ENCODE data around the gene MED13.
"Not testable (repeated sequence)": the region's sequence is repeated elsewhere in the genome, so short reads cannot be mapped to it uniquely, and the experiment has no call there.

MED13 gene

GRCh38 chr17:62058611-62059010 is 6.5 kb downstream of the MED13 start:
- no peak for DNase-seq (ENCODE audit: low read depth in 2 of 2)

DNA sequence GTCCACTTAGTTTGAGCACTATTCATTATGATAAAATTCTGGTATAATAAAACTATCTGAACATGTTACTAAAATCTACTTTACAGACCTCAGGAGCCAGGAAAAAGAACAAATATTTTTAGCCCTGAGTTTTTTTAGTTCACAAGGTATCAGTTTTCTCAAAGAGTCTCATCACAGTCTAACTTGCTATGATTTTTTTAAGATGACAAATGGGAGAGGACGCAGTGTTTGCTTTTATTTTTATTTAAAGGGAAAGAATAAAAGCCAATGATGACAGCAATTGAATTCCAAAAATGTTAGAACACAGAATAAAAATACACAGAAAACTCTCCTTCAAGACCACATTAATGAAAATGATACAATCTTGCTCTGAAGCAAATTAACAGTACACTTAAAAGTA is 7.4 kb downstream of the MED13 start:
- no peak for DNase-seq (ENCODE audit: low read depth in 2 of 2)

DNA sequence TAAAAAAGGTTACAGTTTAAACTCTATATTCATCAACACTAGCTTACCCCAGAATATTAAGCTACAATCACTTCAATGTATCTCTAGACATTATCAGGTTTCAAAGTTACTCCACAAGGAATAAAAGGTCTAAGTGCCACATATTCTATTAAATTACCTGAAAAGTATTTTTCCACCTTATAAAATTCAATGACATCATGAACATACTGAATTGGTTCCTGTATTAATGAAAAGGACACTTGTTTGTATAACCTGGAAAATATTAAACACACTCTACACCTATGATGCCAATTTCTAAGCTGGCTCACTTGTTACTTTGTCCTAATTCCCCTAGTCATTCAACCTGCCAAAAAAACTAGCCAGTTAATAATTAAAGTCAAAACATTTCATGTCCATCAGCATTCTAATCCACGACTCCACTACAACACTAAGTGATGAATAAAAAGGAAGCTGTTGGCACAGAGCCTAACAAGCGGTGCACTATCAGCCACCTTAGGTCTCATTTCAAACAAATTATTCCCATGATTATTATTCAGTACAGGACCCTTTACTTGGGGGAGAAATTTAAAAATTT is 12.2 kb downstream of the MED13 start:
- no peak for DNase-seq (ENCODE audit: low read depth in 2 of 2)

GRCh38 chr17:62051053-62051452 is 14.0 kb downstream of the MED13 start:
- DNase-seq (ENCODE audit: low read depth in 2 of 2): no peak

- no peak for DNase-seq (ENCODE audit: low read depth in 2 of 2)
Measured at GRCh38 chr17:62049299-62049698, 15.8 kb downstream of the MED13 start.

GRCh38 chr17:62048262-62048661 is 16.8 kb downstream of the MED13 start:
- no peak for DNase-seq (ENCODE audit: low read depth in 2 of 2)

- DNase-seq (ENCODE audit: low read depth in 2 of 2): no peak
Measured at GRCh38 chr17:62045517-62045916, 19.6 kb downstream of the MED13 start.

DNA sequence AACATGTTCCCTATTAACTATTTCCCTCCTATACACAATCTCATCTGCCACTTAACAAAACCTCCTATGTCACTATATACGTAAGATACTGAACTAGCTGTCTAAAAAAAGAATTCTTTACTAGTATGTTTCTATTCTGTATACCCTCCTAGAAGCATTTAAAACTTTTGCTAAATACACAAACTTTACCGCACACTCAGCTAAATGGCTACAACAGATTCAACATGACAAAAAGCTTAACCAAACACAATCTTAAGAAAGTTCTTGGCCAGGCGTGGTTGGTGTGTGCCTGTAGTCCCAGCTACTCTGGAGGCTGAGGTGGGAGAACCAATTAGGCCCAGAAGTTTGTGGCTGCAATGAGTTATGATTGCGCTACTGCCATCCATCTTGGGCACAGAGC is 20.0 kb downstream of the MED13 start:
- DNase-seq (ENCODE audit: low read depth in 2 of 2): no peak

DNA sequence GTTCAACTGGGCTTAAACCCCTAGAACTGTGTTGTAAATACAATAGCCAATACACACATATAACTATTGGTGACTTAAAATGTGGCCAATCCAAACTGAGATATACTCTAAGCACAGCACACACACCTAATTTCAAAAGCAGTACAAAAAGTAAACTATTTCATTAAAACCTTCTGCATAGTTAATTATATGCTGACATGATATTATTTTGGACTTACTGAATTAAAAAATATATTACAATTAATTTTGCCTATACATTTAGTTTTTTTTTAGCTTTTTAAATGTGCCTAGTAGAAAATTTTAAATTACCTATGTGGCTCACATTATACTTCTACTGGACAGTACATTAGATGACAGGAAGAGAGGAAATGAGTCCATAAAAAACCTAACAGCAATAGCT is 21.5 kb downstream of the MED13 start:
- no peak for DNase-seq (ENCODE audit: low read depth in 2 of 2)

- DNase-seq (ENCODE audit: low read depth in 2 of 2): no peak
Measured at GRCh38 chr17:62043140-62043539, 21.9 kb downstream of the MED13 start.

DNA sequence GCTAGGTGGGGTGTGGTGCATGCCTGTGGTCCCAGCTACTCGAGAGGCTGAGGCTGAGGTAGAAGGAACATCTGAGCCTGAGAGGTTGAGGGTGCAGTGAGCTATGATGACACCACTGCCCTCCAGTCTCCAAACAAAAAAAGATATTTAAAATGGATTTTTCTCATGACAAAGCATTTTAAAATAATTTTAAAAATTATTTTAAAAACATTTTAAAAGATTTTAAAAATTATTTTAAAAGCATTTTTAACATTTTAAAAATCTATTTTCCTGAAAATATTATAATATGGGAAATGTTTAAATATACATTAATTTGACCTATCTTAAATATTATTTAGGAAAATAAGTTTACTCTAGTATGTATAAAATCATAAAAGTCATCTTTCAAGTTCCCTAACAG is 26.8 kb downstream of the MED13 start:
- no peak for DNase-seq (ENCODE audit: low read depth in 2 of 2)

DNA sequence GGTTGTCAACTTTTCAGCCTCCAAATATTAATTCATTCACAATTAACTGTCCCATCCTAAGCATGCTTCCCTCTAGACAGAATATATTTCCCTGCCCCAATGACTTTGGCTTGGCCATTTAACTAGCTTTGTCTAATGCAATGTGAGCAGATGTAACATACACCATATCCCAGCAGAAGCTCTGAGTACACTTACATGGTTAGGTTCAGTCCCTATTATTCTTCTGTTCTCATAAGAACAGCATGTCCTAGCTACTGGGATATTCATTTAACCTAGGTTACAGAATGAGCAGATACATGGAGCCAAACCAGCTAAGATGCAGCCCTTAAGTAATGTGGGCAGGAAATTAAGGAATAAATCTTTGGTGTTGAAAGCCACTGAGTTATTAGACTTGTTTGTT is 31.8 kb downstream of the MED13 start:
- no peak for DNase-seq (ENCODE audit: low read depth in 2 of 2)

GRCh38 chr17:62032480-62032879 is 32.6 kb downstream of the MED13 start:
- DNase-seq (ENCODE audit: low read depth in 2 of 2): no peak

- no peak for DNase-seq (ENCODE audit: low read depth in 2 of 2)
Measured at GRCh38 chr17:62030264-62030663, 34.8 kb downstream of the MED13 start.

- no peak for DNase-seq (ENCODE audit: low read depth in 2 of 2)
Measured at GRCh38 chr17:62024866-62025265, 40.2 kb downstream of the MED13 start.

DNA sequence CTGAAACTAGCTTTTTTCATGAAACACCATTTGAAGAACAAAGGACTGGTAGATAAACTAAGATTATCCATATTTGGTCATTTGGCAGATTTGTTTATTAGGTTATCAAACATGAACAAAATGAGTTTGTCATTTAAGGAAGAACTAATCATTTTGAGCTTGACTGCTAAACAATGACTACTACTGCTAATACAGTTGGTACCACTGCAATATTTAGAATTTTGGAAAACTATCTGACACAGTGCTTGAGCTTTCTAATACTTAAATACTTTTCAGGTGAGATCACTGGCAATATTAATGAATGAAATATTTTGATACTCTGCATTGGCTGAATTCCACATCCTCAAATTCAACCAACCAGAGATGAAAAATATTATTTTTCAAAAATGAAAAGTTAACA is 47.2 kb downstream of the MED13 start:
- no peak for DNase-seq (ENCODE audit: low read depth in 2 of 2)

DNA sequence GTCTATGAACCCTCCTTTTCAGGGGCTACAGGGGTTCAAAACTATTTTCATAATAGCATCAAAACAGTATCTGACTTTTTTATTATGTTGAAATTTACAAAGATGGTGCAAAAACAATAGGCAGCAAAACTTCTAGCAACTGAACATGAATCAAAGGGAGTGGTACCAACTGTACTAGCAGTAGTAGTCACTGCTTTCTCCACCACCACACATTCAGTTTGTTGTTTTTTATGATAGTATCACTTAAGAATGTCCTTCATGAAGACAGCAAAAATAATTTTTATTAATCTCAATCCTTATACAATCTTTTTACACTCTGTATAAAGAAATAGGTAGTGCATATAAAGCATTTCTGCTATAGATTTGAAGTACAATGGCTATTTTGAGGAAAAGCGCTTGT is 47.6 kb downstream of the MED13 start:
- DNase-seq (ENCODE audit: low read depth in 2 of 2): no peak

GRCh38 chr17:62014526-62014925 is 50.6 kb downstream of the MED13 start:
- DNase-seq (ENCODE audit: low read depth in 2 of 2): no peak

- no peak for DNase-seq (ENCODE audit: low read depth in 2 of 2)
Measured at GRCh38 chr17:62009220-62009619, 55.9 kb downstream of the MED13 start.

GRCh38 chr17:62008294-62008693 is 56.8 kb downstream of the MED13 start:
- DNase-seq (ENCODE audit: low read depth in 2 of 2): no peak

DNA sequence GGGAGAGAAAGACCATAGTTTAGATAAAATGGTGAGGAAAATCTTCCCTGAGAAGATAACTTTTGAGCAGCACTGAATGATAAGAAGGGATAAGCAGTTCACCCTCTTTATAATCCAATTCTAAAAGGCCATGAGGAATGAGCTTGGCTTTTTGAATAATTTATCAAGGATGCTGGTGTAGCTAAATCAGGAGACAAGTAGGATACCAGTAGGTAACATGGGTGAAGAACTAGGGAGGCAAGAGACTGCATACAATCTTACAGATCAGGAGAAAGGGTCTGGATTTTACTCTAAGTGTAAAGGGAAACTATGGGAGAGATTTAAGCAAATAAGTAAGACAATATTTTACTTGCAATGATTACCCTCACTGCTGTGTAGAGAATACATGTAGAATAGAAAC is 60.7 kb downstream of the MED13 start:
- DNase-seq (ENCODE audit: low read depth in 2 of 2): no peak

DNA sequence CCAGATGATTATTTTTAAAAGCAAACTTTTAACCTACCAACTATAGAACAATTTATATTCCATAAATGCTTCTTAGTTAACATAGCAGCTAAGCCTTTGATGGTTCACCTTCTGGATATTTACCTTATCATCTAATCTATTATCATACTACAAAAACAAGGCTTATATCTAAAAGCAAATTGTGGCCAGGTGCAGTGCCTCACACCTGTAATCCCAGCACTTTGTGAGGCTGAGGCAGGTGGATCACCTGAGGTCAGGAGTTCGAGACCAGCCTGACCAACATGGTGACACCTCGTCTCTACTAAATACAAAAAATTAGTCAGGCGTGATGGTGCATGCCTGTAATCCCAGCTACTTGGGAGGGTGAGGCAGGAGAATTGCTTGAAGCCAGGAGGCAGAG is 61.9 kb downstream of the MED13 start:
- DNase-seq (ENCODE audit: low read depth in 2 of 2): not testable (repeated sequence)

GRCh38 chr17:62001105-62001504 is 64.0 kb downstream of the MED13 start:
- no peak for DNase-seq (ENCODE audit: low read depth in 2 of 2)

- DNase-seq (ENCODE audit: low read depth in 2 of 2): no peak
Measured at GRCh38 chr17:62000186-62000585, 64.9 kb downstream of the MED13 start.

- DNase-seq (ENCODE audit: low read depth in 2 of 2): not testable (repeated sequence)
Measured at GRCh38 chr17:61998534-61998933, 66.5 kb downstream of the MED13 start.
